Measurements from ENCODE around the gene ELFN1. TPM values are rescaled to one million over a fixed set of nuclear protein-coding genes. Genes with fewer than 3 reads are reported as not detected.

Gene ELFN1
- total RNA-seq, 1 donor from 2014 or later = 0.71 TPM

- peaks cover 24% of the 10 kb centered on the region for H3K27me3 ChIP-seq (ENCODE audit: control insufficient read depth, insufficient read depth, low read length)
- no peak for DNase-seq (ENCODE audit: low read depth)
- no peak for TF ChIP-seq CTCF (IDR thresholded peaks at IDR 0.05; ENCODE audit: insufficient read depth, low read length, poor library complexity, severe bottlenecking)
- H3K4me3 ChIP-seq (ENCODE audit: low read depth, low read length) = no peak overlapping the region
- H3K36me3 ChIP-seq (ENCODE audit: control insufficient read depth, insufficient read depth, low read length) = no peaks in the 10 kb centered on the region
Measured at GRCh38 chr7:1736830-1737229, 66.8 kb downstream of the ELFN1 start.

GRCh38 chr7:1737523-1737922 lies 67.4 kb downstream of the ELFN1 start:
- TF ChIP-seq CTCF (IDR thresholded peaks at IDR 0.05; ENCODE audit: insufficient read depth, low read length, poor library complexity, severe bottlenecking) = no peak
- H3K27me3 ChIP-seq (ENCODE audit: control insufficient read depth, insufficient read depth, low read length) = peaks cover 20% of the 10 kb centered on the region
- H3K4me3 ChIP-seq (ENCODE audit: low read depth, low read length) = no peak overlapping the region

GRCh38 chr7:1737956-1738355 lies 67.9 kb downstream of the ELFN1 start:
- no peak overlapping the region for H3K4me3 ChIP-seq (ENCODE audit: low read depth, low read length)
- no peaks in the 10 kb centered on the region for H3K36me3 ChIP-seq (ENCODE audit: control insufficient read depth, insufficient read depth, low read length)
- DNase-seq (ENCODE audit: low read depth) = no peak
- H3K27me3 ChIP-seq (ENCODE audit: control insufficient read depth, insufficient read depth, low read length) = peaks cover 20% of the 10 kb centered on the region
- no peak for TF ChIP-seq CTCF (IDR thresholded peaks at IDR 0.05; ENCODE audit: insufficient read depth, low read length, poor library complexity, severe bottlenecking)

More at GRCh38 chr7:1737523-1737922, 67.4 kb downstream of the ELFN1 start:
- no peaks in the 10 kb centered on the region for H3K36me3 ChIP-seq (ENCODE audit: control insufficient read depth, insufficient read depth, low read length)
- DNase-seq (ENCODE audit: low read depth) = no peak

GRCh38 chr7:1738511-1738910 lies 68.4 kb downstream of the ELFN1 start:
- Histone ChIP-seq H3K27me3 (ENCODE audit: control insufficient read depth, insufficient read depth, low read length) (peaks cover 21% of the 10 kb centered on the region), H3K36me3 (ENCODE audit: control insufficient read depth, insufficient read depth, low read length) (no peaks in the 10 kb centered on the region), H3K4me3 (ENCODE audit: low read depth, low read length) (no peak overlapping the region)
- no peak for TF ChIP-seq CTCF (IDR thresholded peaks at IDR 0.05; ENCODE audit: insufficient read depth, low read length, poor library complexity, severe bottlenecking)
- DNase-seq (ENCODE audit: low read depth) = no peak

- TF ChIP-seq CTCF (IDR thresholded peaks at IDR 0.05; ENCODE audit: insufficient read depth, low read length, poor library complexity, severe bottlenecking) = no peak
- H3K4me3 ChIP-seq (ENCODE audit: low read depth, low read length) = no peak overlapping the region
- DNase-seq (ENCODE audit: low read depth) = no peak
- peaks cover 18% of the 10 kb centered on the region for H3K27me3 ChIP-seq (ENCODE audit: control insufficient read depth, insufficient read depth, low read length)
- no peaks in the 10 kb centered on the region for H3K36me3 ChIP-seq (ENCODE audit: control insufficient read depth, insufficient read depth, low read length)
Measured at GRCh38 chr7:1738956-1739355, 68.9 kb downstream of the ELFN1 start.

GRCh38 chr7:1739593-1739992 lies 69.5 kb downstream of the ELFN1 start:
- peaks cover 12% of the 10 kb centered on the region for H3K27me3 ChIP-seq (ENCODE audit: control insufficient read depth, insufficient read depth, low read length)
- TF ChIP-seq CTCF (IDR thresholded peaks at IDR 0.05; ENCODE audit: insufficient read depth, low read length, poor library complexity, severe bottlenecking) = no peak
- no peak for DNase-seq (ENCODE audit: low read depth)
- no peak overlapping the region for H3K4me3 ChIP-seq (ENCODE audit: low read depth, low read length)
- H3K36me3 ChIP-seq (ENCODE audit: control insufficient read depth, insufficient read depth, low read length) = no peaks in the 10 kb centered on the region
